NCI-H82 treated with DMSO at 0.1 percent for 48 hours (cell line): Measurements from ENCODE around the gene TET1.
A peak's percentile ranks its signal among the peaks of the same experiment; 100 is the strongest.
"Not testable (repeated sequence)": the region's sequence is repeated elsewhere in the genome, so short reads cannot be mapped to it uniquely, and the experiment has no call there.

ENCODE experiments used
- DNase-seq: peaks from one replicate; lab custom pipeline; 2025; ENCODE audit not compliant: unreplicated experiment; lab: John Stamatoyannopoulos, UW

The TET1 gene

DNA sequence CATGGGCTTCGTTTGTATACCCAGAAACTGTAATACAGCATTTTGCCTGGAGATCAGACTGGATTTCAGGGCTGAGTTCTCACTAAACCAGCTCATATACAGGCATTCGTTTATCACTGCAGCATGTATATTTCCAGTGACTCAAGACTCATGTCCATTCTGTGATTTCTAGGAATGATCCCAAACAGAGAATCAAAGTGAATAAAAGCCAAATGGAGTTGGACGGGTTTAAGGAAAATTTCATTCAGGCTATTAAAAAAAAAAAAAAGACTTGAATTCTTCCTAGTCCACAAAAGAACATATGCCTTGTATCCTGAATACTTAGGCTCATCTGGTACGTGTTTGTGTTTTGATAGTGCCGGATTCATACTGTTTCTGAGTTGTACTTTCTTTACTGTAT, 46.8 kb downstream of the TET1 start:
- no peak for DNase-seq

DNA sequence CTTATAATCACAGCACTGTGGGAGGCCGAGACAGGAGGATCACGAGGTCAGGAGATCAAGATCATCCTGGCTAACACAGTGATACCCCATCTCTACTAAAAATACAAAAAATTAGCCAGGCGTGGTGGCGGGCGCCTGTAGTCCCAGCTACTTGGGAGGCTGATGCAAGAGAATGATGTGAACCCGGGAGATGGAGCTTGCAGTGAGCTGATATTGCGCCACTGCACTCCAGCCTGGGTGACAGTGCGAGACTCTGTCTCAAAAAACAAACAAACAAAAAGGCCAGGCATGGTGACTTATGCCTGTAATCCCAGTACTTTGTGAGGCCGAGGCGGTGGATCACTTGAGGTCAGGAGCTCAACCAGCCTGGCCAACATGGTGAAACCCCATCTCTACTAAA, 49.9 kb downstream of the TET1 start:
- DNase-seq = not testable (repeated sequence)

DNA sequence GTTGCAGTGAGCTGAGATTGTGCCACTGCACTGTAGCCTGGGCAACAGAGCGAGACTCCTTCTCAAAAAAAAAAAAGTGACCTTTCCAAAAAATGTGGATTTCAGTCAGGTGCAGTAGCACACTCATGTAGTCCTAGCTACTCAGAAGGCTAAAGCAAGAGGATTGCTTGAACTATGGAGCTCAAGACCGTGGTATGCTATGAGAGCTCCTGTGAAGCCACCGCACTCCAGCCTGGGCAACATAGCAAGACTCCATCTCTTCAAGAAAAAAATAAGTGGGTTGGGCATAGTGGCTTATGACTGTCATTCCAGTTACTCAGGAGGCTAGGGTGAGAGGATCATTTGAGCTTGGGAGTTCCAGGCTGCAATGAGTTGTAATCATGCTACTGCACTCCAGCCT, 51.1 kb downstream of the TET1 start:
- no peak for DNase-seq

DNA sequence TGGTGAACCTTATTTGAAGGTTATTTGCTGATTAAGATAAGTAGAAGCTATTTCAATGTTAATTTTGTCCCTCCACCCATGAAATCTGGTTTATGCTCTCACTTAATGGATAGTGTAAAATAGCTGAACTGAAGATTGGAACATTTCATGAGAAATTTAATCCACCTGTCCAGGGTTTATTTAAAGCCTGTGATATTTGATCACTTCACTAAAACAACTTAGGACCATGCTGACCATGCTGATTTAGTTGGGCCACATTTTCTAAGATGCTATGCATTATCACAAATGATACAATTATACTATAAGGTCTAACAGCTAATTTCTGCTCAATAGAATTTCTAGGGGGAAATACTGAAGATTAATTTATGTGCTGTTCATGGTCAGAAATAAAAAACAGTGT, 53.8 kb downstream of the TET1 start:
- not testable (repeated sequence) for DNase-seq

DNA sequence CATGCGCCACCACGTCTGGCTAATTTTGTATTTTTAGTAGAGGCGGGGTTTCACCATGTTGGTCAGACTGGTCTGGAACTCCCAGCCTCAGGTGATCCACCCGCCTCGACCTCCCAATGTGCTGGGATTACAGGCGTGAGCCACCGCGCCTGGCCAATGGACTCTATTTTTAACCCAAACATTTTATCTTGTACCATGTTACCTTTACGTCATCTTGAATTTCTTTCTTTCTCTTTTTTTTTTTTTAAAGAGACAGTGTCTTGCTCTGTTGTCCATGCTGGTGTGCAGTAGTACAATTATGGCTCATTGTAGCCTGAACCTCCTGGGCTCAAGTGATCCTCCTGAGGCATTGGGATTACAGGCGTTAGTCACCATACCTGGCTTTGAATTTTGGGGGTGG, 57.6 kb downstream of the TET1 start:
- not testable (repeated sequence) for DNase-seq

DNA sequence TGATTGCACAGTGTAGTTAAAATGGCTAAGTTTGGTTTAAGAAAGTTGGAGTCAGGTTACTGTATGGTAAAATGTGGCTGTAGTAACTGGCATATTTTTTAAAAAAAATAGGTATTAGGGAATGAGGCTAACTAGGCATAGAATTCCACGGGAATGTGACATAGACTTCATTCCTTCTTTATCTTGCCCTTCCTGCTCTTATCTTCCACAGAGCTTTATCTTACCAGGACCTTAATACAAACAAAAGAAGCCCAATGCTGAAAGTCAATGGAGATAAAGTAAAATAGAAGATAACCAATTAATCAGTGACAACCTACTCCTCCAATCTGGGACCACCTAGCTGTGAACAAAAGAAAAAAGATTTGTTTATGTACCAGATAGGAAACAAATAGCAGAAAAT, 58.1 kb downstream of the TET1 start:
- DNase-seq = no peak

DNA sequence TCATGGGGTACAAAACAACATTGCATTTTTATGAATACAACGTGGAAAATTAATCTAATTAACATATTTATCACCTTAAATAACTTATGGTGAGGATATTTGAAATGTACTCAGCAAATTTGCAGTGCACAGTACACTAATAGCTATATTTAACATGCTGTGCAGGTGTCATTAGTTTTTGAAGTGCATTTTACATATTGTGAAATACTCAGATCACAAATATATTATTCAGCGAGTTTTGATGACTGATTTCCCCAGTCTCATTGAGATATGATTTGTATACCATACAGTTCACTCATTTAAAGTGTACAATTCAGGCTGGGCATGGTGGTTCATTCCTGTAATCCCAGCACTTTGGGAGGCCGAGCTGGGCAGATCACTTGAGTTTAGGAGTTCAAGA, 59.5 kb downstream of the TET1 start:
- no peak for DNase-seq

DNA sequence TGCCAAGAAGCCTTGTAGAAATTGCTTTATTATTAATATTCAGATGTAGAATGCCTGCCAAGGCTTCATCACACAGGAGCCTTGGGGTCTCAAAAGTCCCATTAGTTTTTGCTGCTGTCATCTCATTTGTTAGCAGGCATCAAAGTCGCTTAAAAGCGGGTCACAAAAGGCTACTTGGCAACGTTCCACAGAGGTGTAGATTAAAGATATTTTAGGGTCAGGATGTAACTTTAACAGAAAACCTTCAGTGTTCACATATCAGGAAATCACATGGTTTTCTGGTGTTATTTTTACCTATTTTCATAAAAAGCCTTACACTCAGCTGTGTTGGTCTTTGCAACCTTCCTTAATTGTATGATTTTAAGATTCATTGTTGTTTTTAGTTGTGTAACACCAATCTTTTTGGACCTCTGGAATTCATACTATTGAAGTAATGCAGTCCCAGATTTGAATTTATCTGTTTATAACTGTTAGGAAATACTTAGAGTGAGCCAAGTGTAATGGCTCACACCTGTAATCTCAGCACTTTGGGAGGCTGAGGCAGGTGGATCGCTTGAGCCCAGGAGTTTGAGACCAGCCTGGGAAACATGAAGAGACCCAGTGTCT, 65.3 kb downstream of the TET1 start:
- no peak for DNase-seq

DNA sequence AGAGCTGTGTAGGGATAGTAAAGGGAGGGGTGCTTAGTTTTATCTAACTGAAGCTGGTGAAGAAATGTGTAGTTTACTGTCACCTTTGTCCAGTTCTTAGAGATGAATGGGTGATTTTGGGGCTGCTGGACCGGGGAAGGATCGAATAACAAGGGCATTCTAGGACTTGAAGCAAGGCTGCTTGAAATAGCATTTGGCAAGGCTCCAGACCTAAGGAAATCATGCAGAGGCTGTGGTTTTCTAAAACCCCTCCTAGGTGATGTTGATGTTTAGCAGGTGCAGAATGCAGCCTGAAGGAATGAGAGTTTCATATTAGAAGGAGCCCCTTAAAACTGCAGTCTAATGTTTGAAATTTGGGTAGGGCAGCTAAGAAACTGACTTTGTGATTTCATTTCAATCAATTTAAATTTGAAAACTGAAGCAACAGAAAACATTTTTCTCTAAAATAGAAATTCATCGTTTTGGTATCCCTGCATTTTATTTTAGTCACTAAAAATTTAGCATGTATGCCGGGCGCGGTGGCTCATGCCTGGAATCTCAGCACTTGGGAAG, 68.5 kb downstream of the TET1 start:
- DNase-seq = peak; percentile 2

DNA sequence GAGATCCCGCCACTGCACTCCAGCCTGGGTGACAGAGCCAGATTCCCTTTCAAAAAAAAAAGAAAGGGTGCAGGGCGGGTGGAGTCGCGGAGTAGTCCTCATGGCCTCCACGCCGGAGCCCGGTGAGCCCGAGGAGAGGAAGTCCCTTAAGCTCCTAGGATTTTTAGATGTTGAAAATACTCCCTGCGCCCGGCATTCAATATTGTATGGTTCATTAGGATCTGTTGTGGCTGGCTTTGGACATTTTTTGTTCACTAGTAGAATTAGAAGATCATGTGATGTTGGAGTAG, 72.1 kb downstream of the TET1 start:
- not testable (repeated sequence) for DNase-seq

DNA sequence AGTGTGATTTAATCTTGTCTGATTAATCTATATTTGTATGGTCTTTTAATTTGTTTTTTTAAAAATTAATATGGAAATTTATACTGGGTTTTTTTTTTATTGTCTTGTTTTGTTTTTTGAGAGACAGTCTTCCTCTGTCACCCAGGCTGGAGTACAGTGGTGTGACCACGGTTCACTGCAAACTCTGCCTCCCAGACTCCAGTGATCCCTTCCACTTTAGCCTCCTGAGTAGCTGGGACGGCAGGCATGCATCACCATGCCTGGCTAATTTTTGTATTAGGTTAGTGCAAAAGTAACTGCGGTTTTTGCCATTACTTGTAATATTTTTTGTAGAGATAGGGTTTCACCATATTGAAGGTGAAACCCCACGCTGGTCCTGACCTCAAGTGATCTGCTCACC, 73.1 kb downstream of the TET1 start:
- DNase-seq = no peak

DNA sequence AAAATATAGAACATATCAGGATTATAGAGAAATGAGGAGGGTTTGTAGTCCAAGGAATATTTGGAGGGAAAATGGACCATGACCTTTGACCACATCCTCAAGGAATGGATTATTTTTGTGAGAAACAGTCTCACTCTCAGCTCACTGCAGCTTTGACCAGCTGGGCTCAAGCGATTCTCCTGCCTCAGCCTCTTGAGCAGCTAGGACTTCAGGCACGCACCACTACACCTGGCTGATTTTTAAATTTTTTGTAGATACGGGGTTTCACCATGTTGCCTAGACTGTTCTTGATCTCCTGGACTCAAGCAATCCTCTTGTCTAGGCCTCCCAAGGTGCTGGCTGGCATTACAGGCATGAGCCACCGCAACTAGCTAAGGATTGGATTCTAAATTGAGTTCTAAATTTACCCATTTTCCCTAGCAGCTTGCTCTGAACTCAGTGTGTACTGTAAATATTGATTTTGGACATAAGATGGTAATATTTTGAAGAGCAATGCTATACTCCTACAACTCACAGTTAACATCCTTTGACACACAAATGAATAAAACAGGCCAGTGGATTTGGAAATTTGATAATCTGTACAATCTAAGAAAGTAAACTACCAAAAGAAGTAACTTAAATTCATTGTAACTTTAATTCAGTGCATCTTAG, 73.8 kb downstream of the TET1 start:
- no peak for DNase-seq

DNA sequence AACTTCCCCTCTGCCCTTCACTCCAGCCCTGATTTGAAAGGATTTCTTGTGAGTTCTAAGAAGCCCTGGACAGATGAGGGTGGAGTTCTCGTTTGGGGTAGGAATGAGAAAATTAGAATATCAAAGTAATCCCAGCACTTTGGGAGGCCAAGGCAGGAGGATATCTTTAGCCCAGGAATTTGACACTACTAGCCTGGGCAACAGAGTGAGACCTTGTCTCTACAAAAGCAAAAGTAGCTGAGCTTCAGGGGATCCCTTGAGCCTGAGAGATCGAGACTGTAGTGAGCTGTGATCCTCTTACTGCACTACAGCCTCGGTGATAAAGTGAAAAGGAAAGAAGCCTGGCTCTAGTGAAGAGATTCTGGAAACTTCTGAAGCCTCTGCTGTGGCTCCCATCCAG, 76.2 kb downstream of the TET1 start:
- DNase-seq = no peak

DNA sequence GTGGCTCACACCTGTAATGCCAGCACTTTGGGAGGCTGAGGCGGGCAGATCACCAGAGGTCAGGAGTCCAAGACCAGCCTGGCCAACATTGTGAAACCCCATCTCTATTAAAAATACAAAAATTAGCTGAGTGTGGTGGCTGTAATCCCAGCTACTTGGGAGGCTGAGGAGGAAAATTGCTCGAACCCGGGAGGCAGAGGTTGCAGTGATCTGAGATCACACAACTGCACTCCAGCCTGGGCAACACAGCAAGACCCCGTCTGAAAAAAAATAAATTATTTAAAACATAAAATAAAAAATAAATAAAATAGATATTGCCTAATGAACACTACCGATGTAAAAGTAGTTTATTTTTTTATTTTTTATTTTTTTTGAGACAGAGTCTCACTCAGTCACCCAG, 83.4 kb downstream of the TET1 start:
- not testable (repeated sequence) for DNase-seq

DNA sequence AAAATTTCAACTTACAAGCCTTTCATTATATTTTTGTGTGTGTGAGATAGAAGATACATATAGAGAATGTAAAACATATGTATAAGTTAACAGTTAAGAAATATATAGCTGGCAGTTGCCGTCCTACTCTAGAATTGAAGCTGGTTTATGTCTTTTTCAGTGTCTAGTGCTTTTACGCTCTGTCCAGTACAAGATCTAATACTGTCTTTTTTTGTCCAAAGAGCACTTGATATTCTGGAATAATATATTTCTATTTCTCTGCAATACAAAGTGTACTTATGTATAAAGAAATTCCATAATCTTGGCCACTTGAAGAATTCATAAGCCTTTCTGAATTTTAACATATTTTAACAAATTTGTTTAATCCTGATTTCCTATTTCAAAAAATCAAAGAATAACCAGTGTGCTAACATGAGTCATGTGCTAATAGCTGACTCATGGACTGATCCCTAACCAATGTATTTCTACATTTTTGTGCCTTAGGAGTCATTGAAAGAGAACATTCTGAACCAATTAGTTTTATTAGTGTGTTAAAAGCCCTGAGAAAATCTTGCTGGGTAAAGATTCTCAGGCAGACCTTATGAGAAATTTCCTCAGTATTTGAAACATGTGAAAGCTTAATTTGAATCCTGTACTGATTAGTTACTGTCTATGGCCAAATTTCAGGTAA, 87.7 kb downstream of the TET1 start:
- DNase-seq = no peak

DNA sequence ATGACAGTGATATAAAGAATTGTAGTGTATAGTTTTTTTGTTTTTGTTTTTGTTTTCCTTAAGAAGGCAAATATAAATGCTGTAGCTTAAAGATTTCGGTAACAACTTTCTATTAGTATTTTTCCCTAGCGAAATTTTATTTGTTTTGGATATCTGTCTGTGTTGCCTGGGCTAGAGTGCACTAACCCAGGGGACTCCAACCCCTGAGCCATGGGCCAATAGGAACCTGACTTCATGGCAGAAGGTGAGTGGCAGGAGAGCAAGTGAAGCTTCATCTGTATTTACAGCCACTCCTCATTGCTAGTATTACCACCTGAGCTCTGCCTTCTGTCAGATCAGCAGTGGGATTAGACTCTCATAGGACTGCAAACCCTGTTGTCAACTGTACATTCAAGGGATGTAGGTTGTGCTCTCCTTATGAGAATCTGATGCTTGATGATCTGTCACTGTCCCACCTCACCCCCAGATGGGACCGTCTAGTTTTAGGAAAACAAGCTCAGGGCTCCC, 95.5 kb downstream of the TET1 start:
- DNase-seq = no peak

DNA sequence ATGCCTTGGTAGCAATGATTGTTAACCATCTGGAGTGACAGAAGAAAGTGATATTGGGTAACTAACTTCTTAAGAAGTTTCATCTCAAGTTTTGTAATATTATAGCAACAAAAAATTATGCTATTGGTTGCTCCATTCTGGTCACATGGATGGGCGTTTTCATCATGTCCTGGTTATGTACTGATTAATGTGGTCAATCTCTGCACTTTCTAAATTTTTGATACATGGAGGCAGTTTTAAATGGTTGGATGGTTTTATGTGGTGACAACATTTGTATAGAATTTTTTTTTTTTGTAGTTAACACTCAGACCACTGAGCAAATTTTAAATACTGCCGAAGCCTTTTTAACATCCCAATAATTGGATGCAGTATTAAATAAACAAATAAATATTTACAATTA, 105.7 kb downstream of the TET1 start:
- no peak for DNase-seq

DNA sequence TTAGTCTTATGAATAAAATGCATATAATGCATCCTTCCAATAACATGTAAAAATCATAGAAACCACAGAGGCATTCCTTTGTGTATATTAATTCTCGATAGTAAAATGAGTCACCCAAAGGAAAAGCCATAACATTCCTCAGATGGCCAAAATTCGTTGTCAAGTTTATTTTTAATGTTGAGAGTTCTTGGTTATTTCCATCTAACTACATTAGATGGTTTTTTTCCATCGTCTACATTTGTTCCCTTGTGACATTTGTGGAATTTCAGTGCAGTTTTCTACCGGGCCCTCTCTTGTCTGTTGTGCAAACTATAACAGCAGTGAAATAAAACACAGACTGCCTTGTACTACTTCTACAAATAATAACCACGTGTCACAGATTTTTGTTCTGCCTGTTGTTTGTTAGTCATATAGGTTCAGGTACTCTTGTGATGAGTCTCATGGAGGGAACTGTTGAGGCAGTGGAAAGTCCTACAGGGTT, 106.2 kb downstream of the TET1 start:
- DNase-seq = no peak

DNA sequence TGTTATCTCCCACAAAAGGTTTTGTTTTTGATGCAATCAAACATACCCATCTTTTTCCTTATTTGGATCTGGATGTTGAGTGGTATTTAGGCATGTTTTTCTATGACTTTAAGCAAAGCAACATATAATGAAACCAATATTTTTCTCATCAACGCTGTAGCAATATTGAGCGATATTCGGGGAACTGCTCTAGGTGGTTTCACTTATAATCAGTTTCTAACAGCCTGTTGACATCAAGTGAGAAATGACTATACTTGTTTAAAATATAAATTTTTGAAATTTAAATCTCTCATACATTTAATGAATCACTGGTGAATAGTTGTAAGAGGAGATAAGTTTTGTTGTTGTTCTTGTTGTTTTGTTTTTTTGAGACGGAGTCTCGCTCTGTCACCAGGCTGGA, 108.1 kb downstream of the TET1 start:
- DNase-seq = no peak

DNA sequence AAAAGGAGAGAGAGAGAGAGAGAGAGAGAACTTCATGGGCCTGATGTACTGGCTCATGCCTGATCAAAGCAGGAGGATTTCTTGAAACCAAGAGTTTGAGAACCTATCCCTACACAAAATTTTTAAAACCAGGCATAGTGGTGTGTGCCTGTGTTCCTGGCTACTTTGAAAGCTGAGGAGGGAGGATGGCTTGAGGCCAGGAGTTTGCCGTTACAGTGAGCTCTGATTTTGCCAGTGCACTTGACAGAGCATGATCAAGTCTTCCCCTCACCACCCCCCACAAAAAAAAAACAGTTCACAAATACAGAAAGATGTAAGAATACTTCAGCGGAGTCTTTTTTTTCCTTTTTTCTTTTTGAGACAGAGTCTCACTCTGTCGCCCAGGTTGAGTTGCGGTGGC, 108.8 kb downstream of the TET1 start:
- no peak for DNase-seq

DNA sequence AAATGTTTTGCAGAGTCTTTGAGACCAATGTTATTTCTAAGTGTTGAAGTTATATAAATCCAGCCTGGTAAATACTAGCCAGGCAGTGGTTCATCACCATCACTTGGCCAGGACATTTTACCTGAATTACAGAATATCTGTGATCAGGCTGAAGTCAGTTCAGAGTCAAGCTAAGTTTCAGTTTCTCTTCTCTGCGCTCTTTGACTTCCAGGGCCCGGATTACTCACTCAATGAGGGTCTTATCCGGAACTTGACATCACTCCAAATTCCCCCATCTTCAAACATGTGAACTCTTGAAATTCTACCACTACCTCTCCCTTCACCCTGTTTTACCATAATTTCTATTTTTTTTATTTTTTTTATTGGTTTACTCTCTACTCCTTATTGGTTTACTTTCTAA, 124.3 kb downstream of the TET1 start:
- no peak for DNase-seq

DNA sequence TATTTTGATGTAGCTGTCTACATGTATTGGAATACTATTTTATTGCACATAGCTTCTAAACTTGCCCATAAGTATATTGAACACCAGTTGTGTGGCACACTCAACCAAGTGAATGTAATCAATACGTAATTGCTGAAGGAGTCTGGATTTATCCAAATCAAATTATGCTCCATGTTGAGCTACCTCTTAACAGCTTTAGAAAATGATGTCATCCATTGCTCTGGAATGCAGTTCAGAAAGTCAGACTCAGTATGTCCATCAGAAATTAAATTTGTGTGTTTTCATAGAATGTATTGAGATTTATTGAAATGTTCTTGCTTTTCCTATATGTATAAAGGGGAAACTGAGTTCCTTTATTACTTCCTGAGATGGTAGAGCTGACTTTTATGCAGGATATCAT, 135.9 kb downstream of the TET1 start:
- DNase-seq = no peak
